Activated B cell treated with CpG ODN at 0.5 μM for 24 hours (primary cell): ENCODE results near the gene MSMP. TPM values are rescaled to one million over a fixed set of nuclear protein-coding genes. Genes with fewer than 3 reads are reported as not detected.

ENCODE experiments used
- ATAC-seq: fragments of 200-7000 bp; cut with Tn5 transposase; one replicate; pipeline ENCODE4 v1.10.0; 2021; ENCODE audit warnings: low read depth, mild to moderate bottlenecking, moderate library complexity
- CTCF ChIA-PET: fragments of 350-600 bp; sonication (Branson Sonifier 250); formaldehyde crosslinking; loops from one replicate; lab custom pipeline; 2021; ENCODE audit warnings: antibody characterized with exemption; lab: Charles Lee
- POLR2A ChIA-PET: fragments of 350-600 bp; sonication (Branson Sonifier 250); formaldehyde crosslinking; loops from one replicate; lab custom pipeline; 2021; ENCODE audit warnings: antibody characterized with exemption; lab: Charles Lee
- DNase-seq: peaks from one replicate; pipeline ENCODE4 v3.0.0; 2022
- H3K27ac Mint-ChIP-seq: one replicate; pipeline ENCODE4 v1.8.0; 2020; ENCODE audit warnings: mixed read lengths
- H3K27me3 Mint-ChIP-seq: one replicate; pipeline ENCODE4 v1.8.0; 2021; ENCODE audit warnings: mixed read lengths
- H3K36me3 Mint-ChIP-seq: one replicate; pipeline ENCODE4 v1.8.0; 2021; ENCODE audit warnings: low read depth, mixed read lengths
- H3K4me1 Mint-ChIP-seq: one replicate; pipeline ENCODE4 v1.8.0; 2021; ENCODE audit warnings: mixed read lengths
- H3K4me3 Mint-ChIP-seq: one replicate; pipeline ENCODE4 v1.8.0; 2020; ENCODE audit warnings: mild to moderate bottlenecking, mixed read lengths
- H3K9me3 Mint-ChIP-seq: one replicate; pipeline ENCODE4 v1.8.0; 2020; ENCODE audit warnings: mixed read lengths
- CTCF ChIP-seq: fragments of 200-600 bp; IDR thresholded peaks from one replicate; pipeline ENCODE4 v1.8.0; 2022; ENCODE audit warnings: antibody characterized with exemption, mild to moderate bottlenecking
- intact Hi-C: fragments of 100-400 bp; cut with micrococcal nuclease; formaldehyde crosslinking; loops from one replicate; pipeline ENCODE4 v1.15.1; 2024
- total RNA-seq: library from RNA; stranded (reverse); gene quantifications from 2 replicates; pipeline ENCODE4 v1.2.3, GENCODE V29; 2022

The MSMP gene
- total RNA-seq, 1 donor from 2014 or later, result 1.2 TPM

GRCh38 chr9:35767458-35767857 lies 13.4 kb upstream of the MSMP start:
- intact Hi-C loops, result no loop called here
- Mint-ChIP-seq H3K36me3 (peaks cover 2% of the 10 kb centered on the region), H3K4me1 (peaks cover 8% of the 10 kb centered on the region), H3K9me3 (no peaks in the 10 kb centered on the region), H3K27me3 (no peaks in the 10 kb centered on the region), H3K4me3 (no peak overlapping the region), H3K27ac (no peak overlapping the region)
- TF ChIP-seq CTCF, result no peak
- CTCF ChIA-PET, result no interaction called here
- no peak for ATAC-seq
- DNase-seq, result no peak
- POLR2A ChIA-PET, result no interaction called here

GRCh38 chr9:35766997-35767396 lies 12.9 kb upstream of the MSMP start:
- H3K4me3 Mint-ChIP-seq, result no peak overlapping the region
- ATAC-seq (no peak), DNase-seq (no peak)
- ChIA-PET CTCF (no interaction called here), POLR2A (no interaction called here)
- no peaks in the 10 kb centered on the region for H3K27me3 Mint-ChIP-seq
- peaks cover 2% of the 10 kb centered on the region for H3K36me3 Mint-ChIP-seq
- intact Hi-C loops, result no loop called here
- H3K4me1 Mint-ChIP-seq, result peaks cover 11% of the 10 kb centered on the region
- TF ChIP-seq CTCF, result no peak
- H3K9me3 Mint-ChIP-seq, result no peaks in the 10 kb centered on the region
- no peak overlapping the region for H3K27ac Mint-ChIP-seq

GRCh38 chr9:35763803-35764202 lies 9.7 kb upstream of the MSMP start:
- Mint-ChIP-seq H3K9me3 (no peaks in the 10 kb centered on the region), H3K27ac (no peak overlapping the region), H3K36me3 (peaks cover 7% of the 10 kb centered on the region), H3K4me1 (peaks cover 33% of the 10 kb centered on the region), H3K27me3 (no peaks in the 10 kb centered on the region), H3K4me3 (no peak overlapping the region)
- TF ChIP-seq CTCF, result no peak
- ATAC-seq, result no peak
- DNase-seq, result no peak
- ChIA-PET CTCF (no interaction called here), POLR2A (no interaction called here)
- intact Hi-C loops, result no loop called here

GRCh38 chr9:35763181-35763580 lies 9.1 kb upstream of the MSMP start:
- H3K27ac Mint-ChIP-seq, result no peak overlapping the region

GRCh38 chr9:35760651-35761050 lies 6.6 kb upstream of the MSMP start:
- no peak overlapping the region for H3K4me3 Mint-ChIP-seq
- H3K4me1 Mint-ChIP-seq, result peaks cover 55% of the 10 kb centered on the region
- POLR2A ChIA-PET, result interaction anchor here (1.9 kb wide), 1 partner anchor 12 kb away, joined by 6 read pairs; the partner anchor contains the start of genes GBA2 and RGP1
- CTCF ChIA-PET, result interaction anchor here (0.8 to 2.1 kb wide), 3 partner anchors 22 to 66 kb away, joined by 3 to 7 read pairs (median 3); no protein-coding TSS in a partner anchor
- DNase-seq (no peak), ATAC-seq (no peak)
- H3K27ac Mint-ChIP-seq, result peak overlapping the region; percentile 22
- no peak for TF ChIP-seq CTCF
- H3K36me3 Mint-ChIP-seq, result peaks cover 11% of the 10 kb centered on the region
- no peaks in the 10 kb centered on the region for H3K27me3 Mint-ChIP-seq
- intact Hi-C loops, result no loop called here
- no peaks in the 10 kb centered on the region for H3K9me3 Mint-ChIP-seq

More at GRCh38 chr9:35763181-35763580, 9.1 kb upstream of the MSMP start:
- Mint-ChIP-seq H3K9me3 (no peaks in the 10 kb centered on the region), H3K36me3 (peaks cover 6% of the 10 kb centered on the region), H3K4me1 (peaks cover 40% of the 10 kb centered on the region), H3K27me3 (no peaks in the 10 kb centered on the region), H3K4me3 (no peak overlapping the region)
- TF ChIP-seq CTCF, result no peak
- DNase-seq (no peak), ATAC-seq (no peak)
- ChIA-PET CTCF (interaction anchor here (0.7 kb wide), 2 partner anchors 27 to 151 kb away, joined by 3 read pairs; no protein-coding TSS in a partner anchor), POLR2A (interaction anchor here (0.7 to 0.9 kb wide), 2 partner anchors 10 to 15 kb away, joined by 4 to 5 read pairs; no protein-coding TSS in a partner anchor)
- intact Hi-C loops, result no loop called here
